GM12878 (cell line): ENCODE results near the gene TAF3. TPM values are rescaled to one million over a fixed set of nuclear protein-coding genes. Genes with fewer than 3 reads are reported as not detected.

Experiments
- ATF3 ChIP-seq: IDR thresholded peaks from 2 replicates; pipeline ENCODE4 v1.6.1; 2011; ENCODE audit warnings: low read depth, mild to moderate bottlenecking, low read length, moderate library complexity, borderline replicate concordance; ENCODE audit errors: extremely low read depth
- BMI1 ChIP-seq: fragments of 450-650 bp; IDR thresholded peaks from 2 replicates; pipeline ENCODE4 v1.6.1; 2016; ENCODE audit warnings: mild to moderate bottlenecking, moderate library complexity, borderline replicate concordance
- CHD2 ChIP-seq: IDR thresholded peaks from 2 replicates; pipeline ENCODE4 v1.6.1; 2011; ENCODE audit warnings: low read depth, low read length, improper control_type of control experiment, borderline replicate concordance
- CREM ChIP-seq: IDR thresholded peaks from 2 replicates; pipeline ENCODE4 v1.6.1; 2014; ENCODE audit warnings: antibody characterized with exemption, low read depth
- DPF2 ChIP-seq: fragments of 450-650 bp; IDR thresholded peaks from 2 replicates; pipeline ENCODE4 v1.6.1; 2017; ENCODE audit warnings: mild to moderate bottlenecking
- IRF4 ChIP-seq: IDR thresholded peaks from 2 replicates; pipeline ENCODE4 v1.6.1; 2011; ENCODE audit warnings: low read depth, low read length
- NFIC ChIP-seq: IDR thresholded peaks from 2 replicates; pipeline ENCODE4 v1.6.1; 2012; ENCODE audit warnings: low read depth, mild to moderate bottlenecking, inconsistent platforms, low read length, moderate library complexity
- NFYA ChIP-seq: IDR thresholded peaks from 2 replicates; pipeline ENCODE4 v1.6.1; 2011; ENCODE audit warnings: low read depth, mild to moderate bottlenecking, low read length, improper control_type of control experiment, borderline replicate concordance
- POLR2A ChIP-seq: IDR thresholded peaks from 2 replicates; pipeline ENCODE4 v1.6.1; 2011; ENCODE audit warnings: low read depth, mild to moderate bottlenecking, low read length
- RELB ChIP-seq: fragments of 450-650 bp; IDR thresholded peaks from 2 replicates; pipeline ENCODE4 v1.6.1; 2017; ENCODE audit warnings: low read depth, mild to moderate bottlenecking, moderate library complexity
- SREBF2 ChIP-seq: IDR thresholded peaks from 2 replicates; pipeline ENCODE4 v1.6.1; 2012; ENCODE audit warnings: mild to moderate bottlenecking, low read length
- polyA plus RNA-seq, 11 experiments: library from polyadenylated mRNA; depleted of rRNA in 4 of 11; unstranded in 6 of 11; stranded (reverse) in 5 of 11; fragments of >200 nt; fragmentation: Nextera tagmentation in 4 of 11; fragmentation: Illumina TruSeq in 1 of 11; extraction: Ambion mirVana in 4 of 11; extraction: Trizol in 1 of 11; gene quantifications; 1 replicate in 1 of 11; 2 replicates in 10 of 11; pipeline versions ENCODE4 v1.2.1 to v1.2.3, GENCODE V29; 2011 to 2016; ENCODE audit warnings: inconsistent platforms in 2 of 11, missing spikeins in 2 of 11, low read depth in 1 of 11
- total RNA-seq, 4 experiments: library from RNA; depleted of rRNA in 3 of 4; stranded (reverse); fragments of >200 nt in 3 of 4; fragmentation: Illumina TruSeq in 1 of 4; extraction: Trizol in 1 of 4; gene quantifications; 2 replicates each; pipeline versions ENCODE4 v1.2.1 to v1.2.3, GENCODE V29; 2013 to 2021
- TF ChIP-seq, protein P1 (sequence below): fragments of 450-650 bp; formaldehyde crosslinking; IDR thresholded peaks from 2 replicates; pipeline ENCODE4 v1.4.0; 2020; ENCODE audit warnings: mild to moderate bottlenecking, moderate library complexity
- TF ChIP-seq, protein P2 (sequence below): fragments of 150-350 bp; IDR thresholded peaks from 2 replicates; pipeline ENCODE4 v1.6.1; 2016; ENCODE audit warnings: low read depth, low read length
- TF ChIP-seq, protein P3 (sequence below): fragments of 450-650 bp; IDR thresholded peaks from 2 replicates; pipeline ENCODE4 v1.6.1; 2017; ENCODE audit warnings: antibody characterized with exemption, mild to moderate bottlenecking, moderate library complexity

TAF3 gene
- total and polyA plus RNA-seq, 10 of the 15 experiments (the other 5 are each of a cell fraction or from before 2014, with no cell fraction given), result 2.0 to 10.1 (median 3.7) TPM

GRCh38 chr10:7818295-7819120, at the start of gene TAF3 (continued):
- TF ChIP-seq DPF2 (peak; percentile 52; the same call in 1 of the 2 replicates), NFYA (no peak), ATF3 (no peak), CHD2 (peak; percentile 78), CREM (peak; percentile 70; the same call in 1 of the 2 replicates), BMI1 (no peak), RELB (peak; percentile 96), POLR2A (peak; percentile 97), SREBF2 (no peak), IRF4 (no peak), NFIC (no peak)
- TF ChIP-seq, protein P1, sequence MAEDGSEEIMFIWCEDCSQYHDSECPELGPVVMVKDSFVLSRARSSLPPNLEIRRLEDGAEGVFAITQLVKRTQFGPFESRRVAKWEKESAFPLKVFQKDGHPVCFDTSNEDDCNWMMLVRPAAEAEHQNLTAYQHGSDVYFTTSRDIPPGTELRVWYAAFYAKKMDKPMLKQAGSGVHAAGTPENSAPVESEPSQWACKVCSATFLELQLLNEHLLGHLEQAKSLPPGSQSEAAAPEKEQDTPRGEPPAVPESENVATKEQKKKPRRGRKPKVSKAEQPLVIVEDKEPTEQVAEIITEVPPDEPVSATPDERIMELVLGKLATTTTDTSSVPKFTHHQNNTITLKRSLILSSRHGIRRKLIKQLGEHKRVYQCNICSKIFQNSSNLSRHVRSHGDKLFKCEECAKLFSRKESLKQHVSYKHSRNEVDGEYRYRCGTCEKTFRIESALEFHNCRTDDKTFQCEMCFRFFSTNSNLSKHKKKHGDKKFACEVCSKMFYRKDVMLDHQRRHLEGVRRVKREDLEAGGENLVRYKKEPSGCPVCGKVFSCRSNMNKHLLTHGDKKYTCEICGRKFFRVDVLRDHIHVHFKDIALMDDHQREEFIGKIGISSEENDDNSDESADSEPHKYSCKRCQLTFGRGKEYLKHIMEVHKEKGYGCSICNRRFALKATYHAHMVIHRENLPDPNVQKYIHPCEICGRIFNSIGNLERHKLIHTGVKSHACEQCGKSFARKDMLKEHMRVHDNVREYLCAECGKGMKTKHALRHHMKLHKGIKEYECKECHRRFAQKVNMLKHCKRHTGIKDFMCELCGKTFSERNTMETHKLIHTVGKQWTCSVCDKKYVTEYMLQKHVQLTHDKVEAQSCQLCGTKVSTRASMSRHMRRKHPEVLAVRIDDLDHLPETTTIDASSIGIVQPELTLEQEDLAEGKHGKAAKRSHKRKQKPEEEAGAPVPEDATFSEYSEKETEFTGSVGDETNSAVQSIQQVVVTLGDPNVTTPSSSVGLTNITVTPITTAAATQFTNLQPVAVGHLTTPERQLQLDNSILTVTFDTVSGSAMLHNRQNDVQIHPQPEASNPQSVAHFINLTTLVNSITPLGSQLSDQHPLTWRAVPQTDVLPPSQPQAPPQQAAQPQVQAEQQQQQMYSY, result no peak
- TF ChIP-seq, protein P2, sequence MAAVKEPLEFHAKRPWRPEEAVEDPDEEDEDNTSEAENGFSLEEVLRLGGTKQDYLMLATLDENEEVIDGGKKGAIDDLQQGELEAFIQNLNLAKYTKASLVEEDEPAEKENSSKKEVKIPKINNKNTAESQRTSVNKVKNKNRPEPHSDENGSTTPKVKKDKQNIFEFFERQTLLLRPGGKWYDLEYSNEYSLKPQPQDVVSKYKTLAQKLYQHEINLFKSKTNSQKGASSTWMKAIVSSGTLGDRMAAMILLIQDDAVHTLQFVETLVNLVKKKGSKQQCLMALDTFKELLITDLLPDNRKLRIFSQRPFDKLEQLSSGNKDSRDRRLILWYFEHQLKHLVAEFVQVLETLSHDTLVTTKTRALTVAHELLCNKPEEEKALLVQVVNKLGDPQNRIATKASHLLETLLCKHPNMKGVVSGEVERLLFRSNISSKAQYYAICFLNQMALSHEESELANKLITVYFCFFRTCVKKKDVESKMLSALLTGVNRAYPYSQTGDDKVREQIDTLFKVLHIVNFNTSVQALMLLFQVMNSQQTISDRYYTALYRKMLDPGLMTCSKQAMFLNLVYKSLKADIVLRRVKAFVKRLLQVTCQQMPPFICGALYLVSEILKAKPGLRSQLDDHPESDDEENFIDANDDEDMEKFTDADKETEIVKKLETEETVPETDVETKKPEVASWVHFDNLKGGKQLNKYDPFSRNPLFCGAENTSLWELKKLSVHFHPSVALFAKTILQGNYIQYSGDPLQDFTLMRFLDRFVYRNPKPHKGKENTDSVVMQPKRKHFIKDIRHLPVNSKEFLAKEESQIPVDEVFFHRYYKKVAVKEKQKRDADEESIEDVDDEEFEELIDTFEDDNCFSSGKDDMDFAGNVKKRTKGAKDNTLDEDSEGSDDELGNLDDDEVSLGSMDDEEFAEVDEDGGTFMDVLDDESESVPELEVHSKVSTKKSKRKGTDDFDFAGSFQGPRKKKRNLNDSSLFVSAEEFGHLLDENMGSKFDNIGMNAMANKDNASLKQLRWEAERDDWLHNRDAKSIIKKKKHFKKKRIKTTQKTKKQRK, result peak; percentile 69
- TF ChIP-seq, protein P3, sequence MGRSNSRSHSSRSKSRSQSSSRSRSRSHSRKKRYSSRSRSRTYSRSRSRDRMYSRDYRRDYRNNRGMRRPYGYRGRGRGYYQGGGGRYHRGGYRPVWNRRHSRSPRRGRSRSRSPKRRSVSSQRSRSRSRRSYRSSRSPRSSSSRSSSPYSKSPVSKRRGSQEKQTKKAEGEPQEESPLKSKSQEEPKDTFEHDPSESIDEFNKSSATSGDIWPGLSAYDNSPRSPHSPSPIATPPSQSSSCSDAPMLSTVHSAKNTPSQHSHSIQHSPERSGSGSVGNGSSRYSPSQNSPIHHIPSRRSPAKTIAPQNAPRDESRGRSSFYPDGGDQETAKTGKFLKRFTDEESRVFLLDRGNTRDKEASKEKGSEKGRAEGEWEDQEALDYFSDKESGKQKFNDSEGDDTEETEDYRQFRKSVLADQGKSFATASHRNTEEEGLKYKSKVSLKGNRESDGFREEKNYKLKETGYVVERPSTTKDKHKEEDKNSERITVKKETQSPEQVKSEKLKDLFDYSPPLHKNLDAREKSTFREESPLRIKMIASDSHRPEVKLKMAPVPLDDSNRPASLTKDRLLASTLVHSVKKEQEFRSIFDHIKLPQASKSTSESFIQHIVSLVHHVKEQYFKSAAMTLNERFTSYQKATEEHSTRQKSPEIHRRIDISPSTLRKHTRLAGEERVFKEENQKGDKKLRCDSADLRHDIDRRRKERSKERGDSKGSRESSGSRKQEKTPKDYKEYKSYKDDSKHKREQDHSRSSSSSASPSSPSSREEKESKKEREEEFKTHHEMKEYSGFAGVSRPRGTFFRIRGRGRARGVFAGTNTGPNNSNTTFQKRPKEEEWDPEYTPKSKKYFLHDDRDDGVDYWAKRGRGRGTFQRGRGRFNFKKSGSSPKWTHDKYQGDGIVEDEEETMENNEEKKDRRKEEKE, result no peak
